LNCaP clone FGC (cell line): ENCODE results near the gene CAPG.

Experiments used
- DNase-seq: peaks from one replicate; pipeline ENCODE4 v3.0.0-alpha.2; 2011; ENCODE audit warnings: low read depth
- H3K4me3 ChIP-seq: 2 replicates; pipeline ENCODE4 v1.5.1; 2011; ENCODE audit warnings: mild to moderate bottlenecking, low read depth, low read length, control low read depth
- CTCF ChIP-seq: IDR thresholded peaks from 2 replicates; pipeline ENCODE4 v1.5.1; 2012; ENCODE audit warnings: mild to moderate bottlenecking; ENCODE audit not compliant: control insufficient read depth, insufficient read depth; ENCODE audit errors: extremely low read depth

CAPG gene

GRCh38 chr2:85409845-85410583, at the start of gene CAPG:
Gene CAPG, minus strand, starts transcription at chr2:85410366. Its CDS starts 8,221 bp downstream, at chr2:85402145.
- H3K4me3 ChIP-seq, result no peak within 1 kb of the TSS
- no peak for DNase-seq
- no peak for TF ChIP-seq CTCF

- DNase-seq, result no peak
- no peak overlapping the region for H3K4me3 ChIP-seq
These were observed 49.6 kb upstream of the CAPG start for GRCh38 chr2:85459771-85460170.

GRCh38 chr2:85458601-85459563, 48.7 kb upstream of the CAPG start:
- H3K4me3 ChIP-seq, result no peak overlapping the region
- TF ChIP-seq CTCF, result no peak
- DNase-seq, result no peak

More at GRCh38 chr2:85459771-85460170, 49.6 kb upstream of the CAPG start:
- TF ChIP-seq CTCF, result no peak

- no peak for DNase-seq
- TF ChIP-seq CTCF, result no peak
- H3K4me3 ChIP-seq, result no peak overlapping the region
These were observed 47.7 kb upstream of the CAPG start for GRCh38 chr2:85457877-85458316.

GRCh38 chr2:85457043-85457442, 46.9 kb upstream of the CAPG start:
- no peak overlapping the region for H3K4me3 ChIP-seq
- DNase-seq, result no peak
- no peak for TF ChIP-seq CTCF

GRCh38 chr2:85455552-85456090, 45.5 kb upstream of the CAPG start:
- DNase-seq, result no peak
- no peak overlapping the region for H3K4me3 ChIP-seq
- TF ChIP-seq CTCF, result no peak
